IMR-90 (cell line): ENCODE measurements around the gene CHRNA3. TPM values are rescaled to one million over a fixed set of nuclear protein-coding genes. Genes with fewer than 3 reads are reported as not detected.

Experiments used
- ATAC-seq: fragments of 200-7000 bp; cut with Tn5 transposase; 2 replicates; pipeline ENCODE4 v1.9.1; 2020; ENCODE audit warnings: low read depth, mild to moderate bottlenecking, moderate library complexity
- BruUV-seq: library from RNA; stranded (reverse); fragments of 400-500 nt; replicated peaks from 2 replicates; lab custom pipeline; 2021; lab: Mats Ljungman, UMichigan
- CTCF ChIA-PET: fragments of 300-600 bp; formaldehyde crosslinking; extraction: SDS; loops from one replicate; lab custom pipeline; 2021; ENCODE audit warnings: antibody characterized with exemption; lab: Yijun Ruan, JAX
- POLR2A ChIA-PET: fragments of 300-600 bp; sonication (Branson Sonifier 250); formaldehyde crosslinking; loops from one replicate; lab custom pipeline; 2022; ENCODE audit warnings: antibody characterized with exemption; ENCODE audit not compliant: unreplicated experiment; lab: Charles Lee
- DNase-seq: peaks from one replicate; pipeline ENCODE4 v3.0.0; 2013
- H2AFZ ChIP-seq: replicated peaks from 2 replicates; pipeline ENCODE3; 2013; ENCODE audit warnings: low read length, mild to moderate bottlenecking; ENCODE audit not compliant: poor library complexity
- H2AK5ac ChIP-seq: 2 replicates; pipeline ENCODE4 v1.6.1; 2013; ENCODE audit warnings: low read depth, low read length, inconsistent platforms
- H2AK9ac ChIP-seq: replicated peaks from 2 replicates; pipeline ENCODE3; 2013; ENCODE audit warnings: mild to moderate bottlenecking, low read depth, low read length, moderate library complexity; ENCODE audit not compliant: poor library complexity
- H2BK120ac ChIP-seq: 2 replicates; pipeline ENCODE4 v1.6.1; 2013; ENCODE audit warnings: low read depth, low read length, inconsistent platforms
- H2BK15ac ChIP-seq: 3 replicates; pipeline ENCODE4 v1.6.1; 2013; ENCODE audit warnings: low read depth, low read length, inconsistent platforms
- H2BK20ac ChIP-seq: 2 replicates; pipeline ENCODE4 v1.6.1; 2013; ENCODE audit warnings: low read depth, mild to moderate bottlenecking, inconsistent platforms, low read length, moderate library complexity
- H2BK5ac ChIP-seq: 2 replicates; pipeline ENCODE4 v1.6.1; 2013; ENCODE audit warnings: mild to moderate bottlenecking, low read depth, low read length, inconsistent platforms; ENCODE audit not compliant: poor library complexity, severe bottlenecking
- H3K14ac ChIP-seq: replicated peaks from 2 replicates; pipeline ENCODE4 v1.6.1; 2013; ENCODE audit warnings: low read depth, low read length, inconsistent platforms
- H3K18ac ChIP-seq: 2 replicates; pipeline ENCODE4 v1.6.1; 2013; ENCODE audit warnings: low read depth, low read length, control low read depth
- H3K23ac ChIP-seq: 2 replicates; pipeline ENCODE4 v1.6.1; 2013; ENCODE audit warnings: low read depth, low read length, inconsistent platforms
- H3K27ac ChIP-seq: 2 replicates; pipeline ENCODE4 v1.5.1; 2013; ENCODE audit warnings: mild to moderate bottlenecking, control low read depth, low read length; ENCODE audit not compliant: insufficient read depth
- H3K27me3 ChIP-seq: 2 replicates; pipeline ENCODE4 v1.6.1; 2013; ENCODE audit warnings: low read length; ENCODE audit not compliant: control insufficient read depth, insufficient read depth
- H3K36me3 ChIP-seq: 2 replicates; pipeline ENCODE4 v1.6.1; 2013; ENCODE audit warnings: low read length, mixed read lengths; ENCODE audit not compliant: control insufficient read depth, insufficient read depth
- H3K4ac ChIP-seq: 2 replicates; pipeline ENCODE4 v1.6.1; 2013; ENCODE audit warnings: low read depth, low read length, inconsistent platforms
- H3K4me1 ChIP-seq: 2 replicates; pipeline ENCODE4 v1.6.1; 2013; ENCODE audit warnings: low read length, mixed read lengths; ENCODE audit not compliant: control insufficient read depth, insufficient read depth
- H3K4me2 ChIP-seq: 2 replicates; pipeline ENCODE4 v1.6.1; 2013; ENCODE audit warnings: low read depth, mild to moderate bottlenecking, control low read depth, low read length, moderate library complexity
- H3K4me3 ChIP-seq: 2 replicates; pipeline ENCODE4 v1.5.1; 2013; ENCODE audit warnings: low read depth, mild to moderate bottlenecking, control low read depth, low read length, moderate library complexity; ENCODE audit not compliant: insufficient read depth
- H3K56ac ChIP-seq: 2 replicates; pipeline ENCODE4 v1.6.1; 2013; ENCODE audit warnings: low read length, inconsistent platforms; ENCODE audit not compliant: insufficient read depth; ENCODE audit errors: extremely low read depth
- H3K79me1 ChIP-seq, 2 experiments: 2 replicates each; pipeline ENCODE4 v1.6.1; 2013; ENCODE audit warnings: low read length in 2 of 2, inconsistent platforms in 1 of 2, low read depth in 1 of 2
- H3K9ac ChIP-seq: 2 replicates; pipeline ENCODE4 v1.6.1; 2013; ENCODE audit warnings: low read depth, low read length, control low read depth
- H3K9me1 ChIP-seq: 2 replicates; pipeline ENCODE4 v1.6.1; 2013; ENCODE audit warnings: low read length, inconsistent platforms; ENCODE audit not compliant: insufficient read depth
- H3K9me3 ChIP-seq: 2 replicates; pipeline ENCODE4 v1.6.1; 2013; ENCODE audit warnings: low read length; ENCODE audit not compliant: control insufficient read depth, insufficient read depth
- H4K20me1 ChIP-seq: 2 replicates; pipeline ENCODE4 v1.6.1; 2013; ENCODE audit warnings: low read length, inconsistent platforms; ENCODE audit not compliant: insufficient read depth
- H4K5ac ChIP-seq: 2 replicates; pipeline ENCODE4 v1.6.1; 2013; ENCODE audit warnings: mild to moderate bottlenecking, low read depth, low read length, control low read depth
- H4K8ac ChIP-seq, 2 experiments: 2 replicates each; pipeline ENCODE4 v1.6.1; 2013; ENCODE audit warnings: low read depth in 2 of 2, low read length in 2 of 2, control low read depth in 1 of 2, inconsistent platforms in 1 of 2
- H4K91ac ChIP-seq: 2 replicates; pipeline ENCODE4 v1.6.1; 2013; ENCODE audit warnings: low read depth, low read length, inconsistent platforms; ENCODE audit not compliant: insufficient read depth
- BHLHE40 ChIP-seq: fragments of 150-350 bp; IDR thresholded peaks from 2 replicates; pipeline ENCODE4 v1.6.1; 2016; ENCODE audit warnings: mild to moderate bottlenecking, low read depth, low read length
- CEBPB ChIP-seq: IDR thresholded peaks from 2 replicates; pipeline ENCODE4 v1.6.1; 2012; ENCODE audit warnings: low read depth, low read length, improper control_type of control experiment
- CHD1 ChIP-seq: IDR thresholded peaks from 2 replicates; pipeline ENCODE4 v1.6.1; 2012; ENCODE audit warnings: low read depth, low read length, improper control_type of control experiment
- CTCF ChIP-seq: conservative IDR thresholded peaks from 2 replicates; pipeline ENCODE4 v1.5.1; 2012; ENCODE audit warnings: mild to moderate bottlenecking, low read depth, low read length, improper control_type of control experiment
- ELK1 ChIP-seq: fragments of 150-350 bp; IDR thresholded peaks from 2 replicates; pipeline ENCODE4 v1.6.1; 2016; ENCODE audit warnings: low read depth, mild to moderate bottlenecking, low read length, moderate library complexity, borderline replicate concordance
- FOS ChIP-seq: fragments of 150-350 bp; IDR thresholded peaks from 2 replicates; pipeline ENCODE4 v1.6.1; 2016; ENCODE audit warnings: low read depth, low read length
- MAZ ChIP-seq: IDR thresholded peaks from 2 replicates; pipeline ENCODE4 v1.6.1; 2012; ENCODE audit warnings: low read depth, mild to moderate bottlenecking, low read length, improper control_type of control experiment, moderate library complexity, borderline replicate concordance
- POLR2A ChIP-seq: IDR thresholded peaks from 2 replicates; pipeline ENCODE4 v1.6.1; 2012; ENCODE audit warnings: mild to moderate bottlenecking, low read depth, low read length
- RAD21 ChIP-seq: IDR thresholded peaks from 2 replicates; pipeline ENCODE4 v1.6.1; 2012; ENCODE audit warnings: low read length, improper control_type of control experiment
- RCOR1 ChIP-seq: IDR thresholded peaks from 2 replicates; pipeline ENCODE4 v1.6.1; 2012; ENCODE audit warnings: mild to moderate bottlenecking, low read length, improper control_type of control experiment; ENCODE audit not compliant: insufficient replicate concordance
- RFX5 ChIP-seq: IDR thresholded peaks from 2 replicates; pipeline ENCODE4 v1.8.0; 2012; ENCODE audit warnings: low read depth, mild to moderate bottlenecking, low read length, moderate library complexity
- SMC3 ChIP-seq: fragments of 150-350 bp; IDR thresholded peaks from 2 replicates; pipeline ENCODE4 v1.6.1; 2016; ENCODE audit warnings: low read depth, mild to moderate bottlenecking, antibody characterized with exemption, low read length, moderate library complexity
- USF2 ChIP-seq: fragments of 150-350 bp; IDR thresholded peaks from 2 replicates; pipeline ENCODE4 v1.6.1; 2017; ENCODE audit warnings: mild to moderate bottlenecking, antibody characterized with exemption, low read length, low read depth
- WGBS, 2 experiments: methylation state at CpG; one replicate each; pipeline versions ENCODE4 v1.1.5 to v1.1.7; 2013; ENCODE audit warnings: missing lambda C conversion rate in 2 of 2; ENCODE audit not compliant: insufficient read length in 1 of 2; ENCODE audit errors: extremely low coverage in 2 of 2; 5-methylcytosine and 5-hydroxymethylcytosine counted together
- dilution Hi-C: fragments of 300-500 bp; cut with HindIII; formaldehyde crosslinking; loops from one replicate; pipeline ENCODE4 v1.14.3; 2018; ENCODE audit warnings: low sequenced_read_pairs; ENCODE audit not compliant: unreplicated experiment
- in situ Hi-C: fragments of 300-500 bp; cut with MboI; formaldehyde crosslinking; loops from 3 replicates; pipeline ENCODE4 v1.14.3; 2019; ENCODE audit warnings: low sequenced_read_pairs, inconsistent platforms, mixed read lengths
- intact Hi-C: fragments of 100-400 bp; cut with micrococcal nuclease; formaldehyde crosslinking; loops from 2 replicates; pipeline ENCODE4 v1.10.0; 2022
- polyA plus RNA-seq, 3 experiments: library from polyadenylated mRNA; depleted of rRNA; stranded (reverse); fragments of >200 nt; gene quantifications; 2 replicates each; pipeline ENCODE4 v1.2.3, GENCODE V29; 2012; ENCODE audit warnings: low replicate concordance in 1 of 3
- total RNA-seq: library from RNA; depleted of rRNA; stranded (reverse); fragments of >200 nt; gene quantifications from 2 replicates; pipeline ENCODE4 v1.2.3, GENCODE V29; 2012

The CHRNA3 gene
- total and polyA plus RNA-seq, 2 of the 4 experiments (the other 2 are of a cell fraction) = not detected

GRCh38 chr15:78604420-78604819 is 16.4 kb downstream of the CHRNA3 start:
- no peak overlapping the region for H3K4ac ChIP-seq
- H3K4me3 ChIP-seq = no peak overlapping the region
- in situ Hi-C loops = no loop called here
- H3K4me1 ChIP-seq = no peaks in the 10 kb centered on the region
- no peak overlapping the region for H3K14ac ChIP-seq
- H2AK5ac ChIP-seq = no peak overlapping the region
- no peak overlapping the region for H2BK15ac ChIP-seq
- no peaks in the 10 kb centered on the region for H3K36me3 ChIP-seq
- no peaks in the 10 kb centered on the region for H4K20me1 ChIP-seq
- no peak overlapping the region for H2BK5ac ChIP-seq
- dilution Hi-C loops = no loop called here
- H3K18ac ChIP-seq = no peak overlapping the region
- no peak overlapping the region for H4K5ac ChIP-seq
- WGBS, 2 experiments = no CpG with 5 or more reads among the region's 2 CpGs
- H3K23ac ChIP-seq = no peak overlapping the region
- BruUV-seq = no TSS peak
- H2BK20ac ChIP-seq = no peak overlapping the region
- no peak overlapping the region for H3K27ac ChIP-seq
- H2AK9ac ChIP-seq = no peak overlapping the region
- H4K8ac ChIP-seq = no peak overlapping the region
- no peak overlapping the region for H4K91ac ChIP-seq
- ChIA-PET POLR2A (no interaction called here), CTCF (no interaction called here)
- no peak for DNase-seq
- H3K56ac ChIP-seq = no peak overlapping the region
- no peaks in the 10 kb centered on the region for H3K79me1 ChIP-seq
- intact Hi-C loops = no loop called here
- no peak overlapping the region for H3K4me2 ChIP-seq
- TF ChIP-seq CEBPB (no peak), POLR2A (no peak), SMC3 (no peak), CHD1 (no peak), ELK1 (no peak), MAZ (no peak), USF2 (no peak), RFX5 (no peak), RAD21 (no peak), FOS (no peak), CTCF (no peak), BHLHE40 (no peak), RCOR1 (no peak)
- H3K9me3 ChIP-seq = no peaks in the 10 kb centered on the region
- H3K9me1 ChIP-seq = no peaks in the 10 kb centered on the region
- no peak overlapping the region for H2AFZ ChIP-seq
- H3K9ac ChIP-seq = no peak overlapping the region
- ATAC-seq = no peak
- peaks cover 4% of the 10 kb centered on the region; the same call in 1 of the 2 replicates for H3K27me3 ChIP-seq
- no peak overlapping the region for H2BK120ac ChIP-seq
